SKM-1 (cell line): Measurements from ENCODE around the gene ZMYM4.
A peak's percentile ranks its signal among the peaks of the same experiment; 100 is the strongest.
"Not testable (repeated sequence)": the region's sequence is repeated elsewhere in the genome, so short reads cannot be mapped to it uniquely, and the experiment has no call there.

Experiments used
- DNase-seq: peaks from one replicate; lab custom pipeline; 2025; ENCODE audit not compliant: unreplicated experiment; lab: John Stamatoyannopoulos, UW

ZMYM4 gene

DNA sequence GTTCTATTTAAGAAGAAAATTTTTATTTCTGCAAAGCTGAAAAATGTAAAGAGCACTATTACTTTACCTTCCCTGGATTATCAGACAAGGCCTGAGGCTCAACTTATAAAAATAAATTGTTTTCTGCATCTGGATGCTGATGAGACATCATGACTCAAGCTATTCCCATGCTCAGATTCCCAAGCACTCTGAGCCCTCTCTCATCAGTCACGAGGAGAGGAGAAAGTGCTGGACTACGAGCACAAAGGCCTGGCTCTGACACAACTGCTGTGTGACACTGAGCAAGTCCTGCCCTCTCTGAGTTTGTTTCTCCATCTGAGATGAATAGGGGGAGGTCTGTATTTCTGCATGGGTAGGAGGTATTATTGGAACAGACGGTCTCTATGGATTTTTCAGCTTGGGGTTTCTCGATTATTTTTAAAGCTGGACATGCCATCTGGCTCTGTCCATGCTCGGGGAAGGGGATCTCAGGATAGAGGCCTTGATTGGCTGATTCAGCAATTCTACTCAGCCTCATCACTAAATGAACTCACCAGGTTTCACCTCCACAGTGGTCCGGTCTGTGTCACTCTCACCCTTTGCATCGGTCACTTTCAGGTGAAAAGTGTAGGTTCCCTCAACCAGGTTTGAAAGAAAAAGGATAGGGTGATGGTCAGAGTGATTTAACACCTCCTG is 181.0 kb downstream of the ZMYM4 start:
- DNase-seq, result no peak

DNA sequence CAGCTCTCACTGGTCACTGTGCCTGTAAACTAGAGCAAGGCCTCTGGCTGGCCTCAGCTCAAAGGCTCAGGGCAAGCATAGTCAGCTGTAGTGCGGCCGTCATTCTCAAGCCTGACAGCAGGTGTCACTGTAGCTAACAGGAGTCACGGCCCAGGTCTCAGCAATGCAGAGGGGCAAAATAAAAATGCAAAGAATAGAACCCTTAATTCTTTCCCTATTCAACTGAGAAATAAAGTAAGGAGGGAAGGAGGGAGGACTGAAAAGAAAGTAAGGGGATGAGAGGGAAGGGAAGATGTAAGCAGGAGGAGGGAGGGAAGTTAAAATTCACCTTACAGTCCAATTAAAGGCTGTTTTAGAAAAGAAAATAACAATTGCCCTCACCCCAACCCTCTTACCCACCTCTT is 182.6 kb downstream of the ZMYM4 start:
- DNase-seq, result no peak

DNA sequence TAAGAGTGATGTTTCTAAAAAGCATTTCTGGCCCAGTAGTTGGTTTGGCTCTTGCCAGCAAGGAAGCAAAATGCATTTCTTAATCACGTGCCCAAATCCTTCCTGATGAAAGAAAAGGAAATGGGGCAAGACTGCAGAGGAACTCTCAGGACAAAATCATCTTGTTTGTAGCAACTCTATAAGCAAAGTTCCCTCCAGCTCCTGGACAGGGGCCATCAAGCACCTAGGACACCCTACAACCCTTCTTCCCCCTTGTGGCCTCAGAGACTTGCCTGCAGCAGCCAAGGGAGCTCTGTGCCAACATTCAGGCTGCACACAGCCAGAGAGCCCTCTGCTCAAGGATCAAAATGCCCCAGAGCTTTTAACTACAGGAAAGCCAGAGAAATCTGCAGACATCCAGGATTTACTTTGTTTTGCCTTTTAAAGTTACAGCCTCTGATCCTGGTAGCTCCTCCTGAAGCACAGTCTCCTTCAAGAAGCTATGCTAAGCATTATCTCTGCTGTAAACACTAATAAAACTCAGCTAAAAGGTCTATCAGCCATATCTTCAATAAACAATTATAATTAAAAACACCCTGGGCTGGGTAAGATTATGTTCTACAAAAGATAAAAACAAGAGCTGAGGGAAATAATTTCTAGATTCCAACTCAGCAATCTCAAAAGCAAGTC is 183.7 kb downstream of the ZMYM4 start:
- peak; percentile 85 for DNase-seq

DNA sequence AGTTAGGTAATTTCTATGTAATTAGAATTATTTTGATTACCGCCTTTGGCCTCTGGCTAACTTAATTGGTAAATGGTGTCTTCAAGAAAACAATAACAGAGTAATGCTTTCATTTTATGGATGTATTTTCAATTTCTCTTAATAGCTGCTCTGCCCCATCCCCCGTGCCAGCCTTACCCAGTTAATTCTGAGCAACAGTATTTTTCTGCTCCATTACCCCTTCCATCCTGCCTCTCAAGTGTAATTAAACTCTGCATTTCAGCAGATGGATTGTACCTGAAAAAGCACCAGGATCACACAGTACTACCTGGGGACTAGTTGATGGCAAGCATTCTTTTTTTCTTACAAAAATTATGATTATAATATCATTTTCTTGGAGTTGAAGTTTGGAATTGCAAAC is 184.5 kb downstream of the ZMYM4 start:
- no peak for DNase-seq

DNA sequence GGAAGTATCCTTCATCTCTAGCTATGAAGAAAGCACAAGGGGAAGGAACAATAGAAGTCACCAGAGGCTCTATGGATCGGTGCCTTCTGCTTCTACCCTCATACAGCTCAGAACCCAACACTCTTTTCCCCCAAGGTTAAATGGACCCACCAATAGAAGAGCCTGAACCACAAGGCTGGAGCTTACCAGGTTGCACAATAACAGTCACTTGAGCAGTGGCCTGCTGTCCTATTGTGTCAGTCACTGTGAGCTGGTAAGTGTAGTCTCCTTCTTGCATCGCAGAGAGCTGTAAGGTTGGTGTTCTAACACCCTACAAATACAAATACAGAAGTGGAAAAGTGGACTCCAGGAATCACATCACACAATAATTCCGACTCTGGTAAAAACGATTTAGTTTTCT is 185.7 kb downstream of the ZMYM4 start:
- DNase-seq, result no peak

DNA sequence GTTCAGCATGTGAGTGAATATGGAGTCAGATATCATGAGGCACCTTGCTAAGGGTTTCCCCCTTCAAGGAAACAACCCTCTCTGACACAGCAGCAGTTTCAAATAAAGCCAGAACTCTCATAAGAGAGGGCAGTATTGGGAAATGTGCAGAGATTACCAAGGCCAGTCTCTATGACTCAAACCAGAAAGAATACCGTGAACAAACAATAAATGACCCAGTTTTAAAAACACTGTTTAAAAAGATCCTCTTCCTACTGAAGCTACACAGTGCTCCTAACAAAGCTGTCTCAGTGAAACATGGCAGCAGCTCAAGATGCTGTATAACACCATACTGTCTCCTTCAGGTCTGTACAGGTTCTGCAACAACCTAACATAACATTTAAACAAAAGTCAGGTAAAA is 186.1 kb downstream of the ZMYM4 start:
- no peak for DNase-seq

DNA sequence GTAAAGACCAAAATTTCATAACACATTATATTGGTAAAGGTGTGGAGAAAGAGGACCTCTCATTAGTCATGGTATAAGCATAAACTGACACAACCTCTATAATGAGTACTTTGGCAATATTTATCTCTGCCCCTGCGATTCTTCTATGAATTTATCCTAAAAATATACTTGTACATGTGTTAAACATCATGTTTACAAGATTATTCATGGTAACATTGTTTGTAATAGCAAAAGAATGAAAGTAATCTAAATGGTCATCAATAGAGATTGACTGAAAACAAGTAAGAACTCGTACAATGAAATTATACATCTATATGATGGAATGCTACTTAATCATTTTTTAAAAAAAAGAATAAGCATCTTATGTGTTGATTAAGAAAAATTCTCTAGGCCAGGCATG is 192.3 kb downstream of the ZMYM4 start:
- no peak for DNase-seq

DNA sequence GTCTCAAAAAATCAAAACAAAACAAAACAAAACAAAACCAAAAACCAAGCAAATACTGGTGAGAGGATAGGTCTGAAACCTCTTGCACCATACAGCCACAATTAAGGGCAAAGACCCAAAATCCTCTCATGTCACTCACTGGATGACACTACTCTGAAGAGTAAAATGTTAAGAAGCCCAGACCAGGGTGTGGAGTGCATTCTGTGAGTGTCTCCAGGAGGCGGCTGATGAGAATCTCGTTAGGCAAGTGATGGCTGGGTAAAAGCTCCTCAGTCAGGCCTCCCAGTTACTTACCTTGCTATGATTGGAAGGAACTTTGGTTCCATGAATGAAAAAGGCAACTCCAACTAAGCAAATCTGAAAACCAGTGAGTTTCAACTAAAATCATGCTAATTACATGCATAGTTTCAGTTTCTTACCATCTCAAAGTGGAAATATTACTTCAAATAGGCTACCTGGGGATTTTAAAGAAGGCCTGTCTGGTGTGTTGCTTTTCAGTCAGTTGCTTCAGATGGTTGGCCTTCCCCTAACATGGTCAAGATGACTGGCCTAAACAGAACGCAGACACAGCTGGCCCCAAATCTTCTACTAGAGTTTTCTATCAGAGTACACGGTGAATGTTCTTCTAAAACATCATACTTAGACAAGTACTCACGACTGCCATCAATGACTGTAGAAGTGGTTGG is 193.6 kb downstream of the ZMYM4 start:
- no peak for DNase-seq

DNA sequence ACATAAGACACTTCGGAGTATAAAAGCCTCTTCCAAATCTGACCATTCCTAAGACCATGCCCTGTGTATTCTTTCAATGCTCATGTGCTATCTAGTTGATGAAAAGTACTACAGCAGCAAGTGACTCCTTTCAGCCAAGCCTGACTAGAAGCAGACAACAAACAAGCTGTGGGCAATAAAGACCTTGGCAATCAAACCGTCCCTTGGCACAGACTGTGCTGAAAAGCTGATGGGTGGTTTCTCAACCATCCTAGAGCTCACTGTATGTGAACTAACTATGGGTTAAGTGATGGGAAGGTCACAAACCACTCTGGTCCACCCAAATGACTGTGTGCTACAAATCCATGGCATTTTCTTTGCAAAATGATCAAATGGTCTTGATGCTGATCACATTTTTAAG is 194.7 kb downstream of the ZMYM4 start:
- DNase-seq, result no peak

DNA sequence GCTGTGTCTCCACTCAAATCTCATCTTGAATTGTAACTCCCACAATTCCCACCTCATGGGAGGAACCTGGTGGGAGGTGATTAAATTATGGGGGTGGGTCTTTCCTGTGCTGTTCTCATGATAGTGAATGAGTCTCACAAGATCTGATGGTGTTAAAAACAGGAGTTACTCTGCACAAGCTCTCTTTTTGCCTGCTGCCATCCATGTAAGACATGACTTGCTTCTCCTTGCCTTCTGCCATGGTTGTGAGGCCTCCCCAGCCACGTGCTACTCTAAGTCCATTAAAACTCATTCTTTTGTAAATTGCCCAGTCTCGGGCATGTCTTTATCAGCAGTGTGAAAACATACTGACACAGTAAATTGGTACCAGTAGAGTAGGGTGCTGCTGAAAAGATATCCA is 195.2 kb downstream of the ZMYM4 start:
- not testable (repeated sequence) for DNase-seq

DNA sequence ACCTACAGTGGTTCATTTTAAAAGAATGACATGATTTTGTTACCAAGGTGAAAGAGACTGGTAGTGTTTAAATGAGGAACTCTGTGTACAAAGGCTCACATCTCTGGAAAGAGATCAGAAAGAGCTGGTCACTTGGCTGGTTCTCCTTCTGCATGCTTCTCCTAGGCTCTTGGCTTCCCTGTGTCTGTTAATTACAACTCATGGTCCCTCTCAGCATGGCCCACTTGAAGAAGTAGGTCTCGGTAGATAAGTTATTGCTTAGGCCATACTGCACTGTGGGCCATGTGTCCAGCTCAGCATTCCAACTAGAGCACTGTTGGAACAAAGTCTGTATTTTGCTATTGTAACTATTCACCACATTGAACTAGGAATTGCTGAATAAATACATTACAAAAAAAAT is 197.6 kb downstream of the ZMYM4 start:
- DNase-seq, result no peak

DNA sequence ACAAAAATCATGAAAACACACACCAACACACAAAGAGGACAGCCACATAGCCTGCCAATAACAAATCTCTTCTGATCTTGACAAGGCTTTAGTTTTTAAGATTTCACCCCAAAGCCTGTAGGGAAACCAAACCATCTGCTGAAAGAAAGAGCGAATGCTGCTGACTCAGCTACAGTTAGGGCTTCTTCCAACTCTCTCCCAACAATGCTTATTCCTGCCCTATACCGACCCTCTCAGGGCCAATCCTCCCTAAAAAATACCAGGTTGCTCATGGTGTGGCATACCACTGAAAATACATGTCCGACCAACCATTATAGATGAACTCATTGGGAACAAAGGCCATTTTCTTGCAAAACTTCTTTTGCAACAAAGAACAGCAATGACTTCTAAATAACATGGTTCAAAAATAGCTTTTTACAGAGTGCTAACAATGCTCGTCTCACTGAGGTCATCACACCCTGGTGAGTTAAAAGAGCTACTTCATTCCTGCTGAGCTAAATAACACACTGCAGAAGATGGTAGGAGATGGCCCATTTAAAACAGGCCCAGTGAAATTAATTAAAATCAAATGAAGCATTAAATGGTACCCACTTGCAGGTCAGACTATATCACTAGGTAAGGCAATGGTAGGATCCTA is 202.6 kb downstream of the ZMYM4 start:
- no peak for DNase-seq
